Activated T-helper 2 cell treated with anti-CD3 and anti-CD28 coated beads, Interferon-gamma antibody, Interleukin-2, Interleukin-4, amounts not matched to agents 10 μg/mL and 5 μg/mL and 100 μg/mL, durations not matched to agents 14 hours and 24 hours and 36 hours (primary cell): Measurements from ENCODE around the gene GADL1. TPM values are rescaled to one million over a fixed set of nuclear protein-coding genes. Genes with fewer than 3 reads are reported as not detected.

Source experiments
- DNase-seq: peaks from one replicate; pipeline ENCODE4 v3.0.0; 2021; ENCODE audit warnings: low spot score
- H3K27ac Mint-ChIP-seq: one replicate; pipeline ENCODE4 v1.8.0; 2021; ENCODE audit warnings: mixed read lengths
- H3K27me3 Mint-ChIP-seq: one replicate; pipeline ENCODE4 v1.8.0; 2021; ENCODE audit warnings: low read depth, mixed read lengths
- H3K36me3 Mint-ChIP-seq: one replicate; pipeline ENCODE4 v1.8.0; 2021; ENCODE audit warnings: low read depth, mixed read lengths
- H3K4me1 Mint-ChIP-seq: one replicate; pipeline ENCODE4 v1.8.0; 2021; ENCODE audit warnings: low read depth, mixed read lengths
- H3K4me3 Mint-ChIP-seq: one replicate; pipeline ENCODE4 v1.8.0; 2021; ENCODE audit warnings: low read depth, mild to moderate bottlenecking, moderate library complexity, mixed read lengths
- H3K9me3 Mint-ChIP-seq: one replicate; pipeline ENCODE4 v1.8.0; 2021; ENCODE audit warnings: mixed read lengths
- intact Hi-C: fragments of 100-400 bp; cut with micrococcal nuclease; formaldehyde crosslinking; loops from one replicate; pipeline ENCODE4 v1.15.1; 2023
- total RNA-seq: library from RNA; stranded (reverse); gene quantifications from 2 replicates; pipeline ENCODE4 v1.2.3, GENCODE V29; 2022

Gene GADL1
- total RNA-seq, 1 donor from 2014 or later = not detected

DNA sequence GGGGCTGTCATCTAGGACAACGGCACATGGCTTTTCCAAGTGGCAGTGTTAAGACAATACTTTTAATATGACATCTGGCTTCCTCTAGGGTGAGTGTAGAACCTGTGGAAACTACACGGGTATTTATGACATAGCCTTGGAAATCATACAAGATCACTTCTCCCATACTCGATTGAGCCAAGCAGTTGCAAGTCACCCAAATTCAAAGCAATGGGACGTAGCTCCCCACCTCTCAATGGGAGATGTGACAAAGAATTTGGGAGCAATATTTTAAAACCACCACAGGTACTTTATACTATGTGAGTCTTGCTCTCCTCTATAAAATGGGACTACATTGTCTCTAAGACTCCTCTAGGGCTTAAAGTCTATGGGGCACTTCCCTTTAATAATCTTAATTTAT is 194.5 kb downstream of the GADL1 start:
- intact Hi-C loops = no loop called here
- Mint-ChIP-seq H3K4me1 (peaks cover 6% of the 10 kb centered on the region), H3K4me3 (no peak overlapping the region), H3K27ac (no peak overlapping the region), H3K27me3 (no peaks in the 10 kb centered on the region), H3K36me3 (peaks cover 59% of the 10 kb centered on the region), H3K9me3 (peaks cover 3% of the 10 kb centered on the region)
- no peak for DNase-seq

DNA sequence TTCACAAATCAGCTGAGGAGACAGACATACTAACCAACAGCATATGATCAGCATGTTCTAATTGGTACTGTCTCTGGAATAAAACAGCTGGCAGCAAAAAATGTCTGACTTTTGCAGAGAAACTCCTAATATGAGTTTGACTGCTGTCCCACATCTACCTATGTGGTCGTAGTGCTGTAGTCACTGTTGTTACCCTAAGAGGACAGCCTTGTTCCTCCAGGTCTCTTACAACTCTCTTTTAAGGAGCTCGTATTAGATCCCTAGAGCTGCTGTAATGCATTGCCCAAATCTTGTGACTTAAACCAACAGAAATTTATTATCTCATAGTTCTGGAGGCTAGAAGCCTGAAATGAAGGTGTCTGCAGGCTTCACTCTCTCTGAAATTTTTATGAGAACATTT is 195.9 kb downstream of the GADL1 start:
- peaks cover 9% of the 10 kb centered on the region for H3K4me1 Mint-ChIP-seq
- H3K27ac Mint-ChIP-seq = no peak overlapping the region
- no peak for DNase-seq
- H3K27me3 Mint-ChIP-seq = no peaks in the 10 kb centered on the region
- H3K36me3 Mint-ChIP-seq = peaks cover 64% of the 10 kb centered on the region
- peaks cover 3% of the 10 kb centered on the region for H3K9me3 Mint-ChIP-seq
- H3K4me3 Mint-ChIP-seq = no peak overlapping the region
- intact Hi-C loops = no loop called here

DNA sequence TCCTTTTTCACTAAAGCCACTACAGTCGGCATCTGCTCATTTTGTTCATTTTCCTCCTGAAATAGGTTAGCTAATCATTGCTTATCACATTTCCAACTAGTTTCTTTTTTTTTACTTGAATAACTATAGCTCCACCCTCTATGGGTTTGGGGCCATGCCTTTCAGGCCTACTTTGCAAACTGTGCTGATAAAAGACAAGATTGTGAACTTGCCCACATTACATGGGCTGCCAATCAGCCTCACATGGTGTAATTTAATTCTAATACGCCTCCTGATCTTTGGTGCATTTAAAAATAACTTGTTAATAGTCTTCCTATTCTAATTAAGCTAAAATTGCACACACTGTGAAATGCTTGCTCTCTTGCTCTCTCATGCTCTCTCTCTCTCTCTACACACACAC is 197.6 kb downstream of the GADL1 start:
- Mint-ChIP-seq H3K36me3 (peaks cover 67% of the 10 kb centered on the region), H3K27me3 (no peaks in the 10 kb centered on the region), H3K9me3 (no peaks in the 10 kb centered on the region), H3K4me3 (no peak overlapping the region), H3K4me1 (peaks cover 17% of the 10 kb centered on the region), H3K27ac (no peak overlapping the region)
- intact Hi-C loops = no loop called here
- DNase-seq = no peak

DNA sequence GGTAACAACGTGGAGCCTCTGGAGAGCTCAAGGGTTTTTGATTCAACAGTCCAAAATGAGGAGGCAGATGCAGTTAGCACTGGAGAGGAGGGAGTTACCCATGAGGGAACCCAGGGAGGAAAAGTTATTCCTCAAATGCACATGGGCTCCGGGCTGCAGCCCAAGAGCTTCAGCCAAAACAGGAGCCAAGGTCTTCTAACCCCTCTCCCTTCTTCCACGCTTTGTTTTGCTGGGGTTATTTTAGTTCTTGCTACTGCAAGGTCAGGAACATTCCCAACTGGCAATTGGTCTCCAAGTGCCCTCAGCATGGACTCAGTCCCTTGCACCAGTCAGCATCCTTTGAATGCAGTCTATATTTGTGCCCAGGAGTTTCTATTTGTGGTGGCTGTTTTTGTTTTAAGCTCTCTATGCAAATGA is 198.1 kb downstream of the GADL1 start:
- Mint-ChIP-seq H3K9me3 (no peaks in the 10 kb centered on the region), H3K27me3 (no peaks in the 10 kb centered on the region), H3K4me3 (no peak overlapping the region), H3K4me1 (peaks cover 17% of the 10 kb centered on the region), H3K36me3 (peaks cover 69% of the 10 kb centered on the region), H3K27ac (no peak overlapping the region)
- DNase-seq = no peak
- intact Hi-C loops = no loop called here

DNA sequence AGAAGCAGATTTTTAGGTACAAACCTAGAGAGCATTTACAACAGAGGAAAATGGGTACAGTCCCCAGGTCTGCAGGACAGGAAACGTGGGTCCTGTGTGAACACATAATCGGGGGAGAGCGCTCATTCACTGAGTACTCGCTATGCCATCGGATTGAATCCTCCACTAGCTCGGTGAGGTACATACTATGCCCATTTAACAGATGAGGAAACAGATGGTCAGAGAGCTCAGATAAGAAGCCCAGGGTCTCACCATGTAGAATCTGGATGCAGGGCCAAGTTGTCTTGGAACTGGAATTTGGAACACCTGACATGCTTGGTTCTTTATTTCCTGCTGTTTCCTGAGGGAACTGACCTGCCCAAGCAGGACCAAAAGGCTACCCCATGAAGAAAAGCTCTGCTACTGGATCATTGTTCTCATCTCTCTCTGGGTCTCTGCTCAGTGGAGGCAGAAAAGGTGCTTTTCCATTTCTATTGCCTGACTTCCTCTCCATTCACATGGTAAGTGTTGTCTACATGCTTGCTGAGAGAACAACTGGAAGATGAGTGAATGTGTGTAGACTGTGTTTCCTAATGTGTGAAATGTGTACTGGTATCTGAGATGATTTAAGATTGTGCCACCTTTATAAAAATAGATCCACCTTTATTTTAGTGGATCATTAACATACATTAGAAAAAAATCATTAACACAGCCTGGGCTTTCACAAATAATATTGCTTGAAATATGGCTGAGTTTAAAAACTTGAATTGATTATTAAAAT is 199.0 kb downstream of the GADL1 start:
- no peak overlapping the region for H3K27ac Mint-ChIP-seq
- H3K4me3 Mint-ChIP-seq = no peak overlapping the region
- no peaks in the 10 kb centered on the region for H3K9me3 Mint-ChIP-seq
- intact Hi-C loops = no loop called here
- DNase-seq = no peak
- peaks cover 73% of the 10 kb centered on the region for H3K36me3 Mint-ChIP-seq
- peaks cover 18% of the 10 kb centered on the region for H3K4me1 Mint-ChIP-seq
- no peaks in the 10 kb centered on the region for H3K27me3 Mint-ChIP-seq

DNA sequence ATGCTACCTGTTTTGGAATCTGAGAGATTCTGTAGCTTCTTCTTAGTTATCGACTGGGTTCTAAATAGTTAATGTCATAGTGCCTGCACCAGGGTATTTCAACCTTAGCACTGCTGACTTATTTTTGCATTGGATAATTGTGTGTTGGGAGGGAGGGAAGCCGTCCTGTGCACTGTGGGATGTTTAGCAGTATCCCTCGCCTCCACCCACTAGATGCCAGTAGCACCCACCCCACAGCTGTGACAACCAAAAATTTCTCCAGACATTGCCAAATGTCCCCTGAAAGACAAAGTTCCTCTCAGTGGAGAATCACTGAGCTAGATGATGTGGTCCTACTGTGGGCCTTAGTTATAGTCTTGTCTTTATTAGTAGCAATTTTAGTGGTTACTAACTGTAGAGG is 199.8 kb downstream of the GADL1 start:
- no peaks in the 10 kb centered on the region for H3K9me3 Mint-ChIP-seq
- peaks cover 24% of the 10 kb centered on the region for H3K4me1 Mint-ChIP-seq

DNA sequence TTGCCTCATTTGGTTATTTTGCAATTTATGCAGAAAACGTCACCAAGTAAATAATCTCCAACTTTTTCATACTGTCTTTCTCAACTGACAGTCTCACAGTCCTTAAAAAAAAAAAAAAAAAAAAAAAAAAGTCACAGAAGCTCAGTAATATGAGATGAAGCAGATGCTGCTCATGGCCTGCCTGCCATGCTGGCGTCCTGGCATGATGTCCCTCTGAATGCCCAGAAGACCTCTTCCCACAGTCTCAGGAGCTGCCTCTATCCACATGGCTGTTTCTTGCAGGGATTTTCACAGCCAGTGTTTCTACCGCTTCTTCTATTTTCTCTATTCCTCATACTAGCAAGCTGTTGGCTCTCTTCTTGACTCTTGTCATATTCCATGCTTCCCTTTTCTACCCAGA is 200.3 kb downstream of the GADL1 start:
- Mint-ChIP-seq H3K36me3 (peaks cover 85% of the 10 kb centered on the region), H3K27ac (no peak overlapping the region), H3K4me3 (no peak overlapping the region), H3K4me1 (peaks cover 26% of the 10 kb centered on the region), H3K9me3 (no peaks in the 10 kb centered on the region), H3K27me3 (no peaks in the 10 kb centered on the region)
- intact Hi-C loops = loop anchor here (5.0 kb wide), 1 partner anchor 347 kb away; no protein-coding TSS in a partner anchor
- no peak for DNase-seq

More for the DNA sequence above, 199.8 kb downstream of the GADL1 start:
- Mint-ChIP-seq H3K4me3 (no peak overlapping the region), H3K27me3 (no peaks in the 10 kb centered on the region), H3K27ac (no peak overlapping the region), H3K36me3 (peaks cover 81% of the 10 kb centered on the region)
- intact Hi-C loops = loop anchor here (5.0 kb wide), 1 partner anchor 347 kb away; no protein-coding TSS in a partner anchor
- DNase-seq = no peak

DNA sequence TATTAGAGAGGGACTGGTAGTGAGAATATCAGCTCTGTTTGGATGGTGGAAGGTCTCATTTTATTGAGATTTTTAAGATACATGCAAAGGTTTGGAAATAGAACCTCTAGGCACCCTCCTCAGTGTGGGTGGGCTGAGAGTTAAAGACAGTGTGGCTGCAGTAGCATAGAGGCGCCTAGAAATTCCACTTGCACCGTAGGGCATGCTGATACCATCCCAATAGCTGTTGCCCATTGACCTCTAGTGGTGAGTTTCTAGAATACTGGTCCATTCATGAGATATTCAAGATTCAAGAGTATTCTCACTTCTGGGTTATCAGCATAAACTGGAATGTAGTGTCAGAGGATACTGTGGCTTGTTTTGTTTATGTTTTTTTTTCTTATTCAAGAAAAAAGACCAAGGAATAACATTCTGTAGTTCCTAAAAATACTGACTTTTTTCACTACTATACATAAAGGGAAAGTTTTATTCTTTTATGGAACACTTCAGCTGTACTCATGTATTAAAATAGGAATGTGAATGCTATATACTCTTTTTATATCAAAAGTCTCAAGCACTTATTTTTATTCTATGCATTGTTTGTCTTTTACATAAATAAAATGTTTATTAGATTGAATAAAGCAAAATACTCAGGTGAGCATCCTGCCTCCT is 200.9 kb downstream of the GADL1 start:
- Mint-ChIP-seq H3K27ac (no peak overlapping the region), H3K4me1 (peaks cover 31% of the 10 kb centered on the region), H3K4me3 (no peak overlapping the region), H3K9me3 (no peaks in the 10 kb centered on the region), H3K27me3 (no peaks in the 10 kb centered on the region), H3K36me3 (peaks cover 86% of the 10 kb centered on the region)
- intact Hi-C loops = loop anchor here (1.0 to 5.0 kb wide), 5 partner anchors 62 to 651 kb away; no protein-coding TSS in a partner anchor
- DNase-seq = no peak

DNA sequence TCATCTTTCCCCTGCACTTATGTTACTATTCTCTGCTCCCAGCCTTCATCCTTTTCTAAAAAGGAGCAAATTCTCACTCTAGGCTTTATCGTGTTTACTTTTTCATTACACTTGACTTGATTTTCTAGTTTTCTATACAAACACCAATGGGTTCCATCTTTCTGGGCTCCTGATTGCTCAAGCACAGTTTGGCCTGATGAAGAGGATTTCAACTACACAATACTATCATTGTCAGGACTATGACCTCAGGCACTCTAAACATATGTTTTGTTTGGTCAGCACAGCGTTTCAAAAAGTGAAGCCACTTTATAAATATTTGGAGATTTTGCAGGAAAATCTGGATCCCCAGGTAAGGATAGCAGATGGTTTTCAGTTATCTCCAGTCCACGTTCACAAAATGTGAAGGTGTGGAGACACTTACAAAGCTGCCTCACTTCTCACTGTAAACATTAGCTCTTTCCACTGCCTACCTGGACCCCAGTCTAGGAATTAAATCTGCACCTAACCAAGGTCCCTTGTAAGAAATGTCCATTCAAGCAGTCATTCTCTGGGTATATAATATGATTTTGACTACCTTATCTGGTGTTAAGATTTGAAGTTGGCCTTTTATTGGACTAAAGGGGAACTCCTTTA is 201.8 kb downstream of the GADL1 start:
- Mint-ChIP-seq H3K27me3 (no peaks in the 10 kb centered on the region), H3K9me3 (no peaks in the 10 kb centered on the region), H3K36me3 (peaks cover 87% of the 10 kb centered on the region), H3K4me3 (no peak overlapping the region), H3K4me1 (peaks cover 39% of the 10 kb centered on the region), H3K27ac (no peak overlapping the region)
- DNase-seq = no peak
- intact Hi-C loops = loop anchor here (1.0 to 5.0 kb wide), 5 partner anchors 61 to 650 kb away; no protein-coding TSS in a partner anchor

DNA sequence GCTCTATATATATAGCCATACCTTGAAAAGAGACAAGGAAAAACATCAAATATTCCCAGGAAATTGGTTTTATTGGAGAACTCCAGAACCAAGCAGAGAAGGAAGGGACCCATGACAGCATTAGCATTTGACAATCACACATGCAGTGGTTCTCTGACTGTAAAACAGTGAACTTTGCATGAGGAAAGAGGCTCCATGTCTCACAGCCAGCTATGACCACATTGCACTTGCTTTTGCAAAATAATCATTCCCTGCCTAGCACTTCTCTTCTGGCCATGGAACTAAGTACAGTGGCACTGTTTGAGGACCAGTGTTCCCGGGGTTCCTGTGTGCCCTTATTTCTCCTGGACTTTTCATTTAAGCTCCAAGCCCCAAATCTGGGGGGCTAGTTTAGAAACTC is 202.5 kb downstream of the GADL1 start:
- Mint-ChIP-seq H3K9me3 (no peaks in the 10 kb centered on the region), H3K4me1 (peaks cover 41% of the 10 kb centered on the region), H3K27me3 (no peaks in the 10 kb centered on the region), H3K27ac (no peak overlapping the region), H3K36me3 (peaks cover 87% of the 10 kb centered on the region), H3K4me3 (no peak overlapping the region)
- intact Hi-C loops = loop anchor here (2.0 to 5.0 kb wide), 2 partner anchors 345 to 493 kb away; no protein-coding TSS in a partner anchor
- DNase-seq = no peak

DNA sequence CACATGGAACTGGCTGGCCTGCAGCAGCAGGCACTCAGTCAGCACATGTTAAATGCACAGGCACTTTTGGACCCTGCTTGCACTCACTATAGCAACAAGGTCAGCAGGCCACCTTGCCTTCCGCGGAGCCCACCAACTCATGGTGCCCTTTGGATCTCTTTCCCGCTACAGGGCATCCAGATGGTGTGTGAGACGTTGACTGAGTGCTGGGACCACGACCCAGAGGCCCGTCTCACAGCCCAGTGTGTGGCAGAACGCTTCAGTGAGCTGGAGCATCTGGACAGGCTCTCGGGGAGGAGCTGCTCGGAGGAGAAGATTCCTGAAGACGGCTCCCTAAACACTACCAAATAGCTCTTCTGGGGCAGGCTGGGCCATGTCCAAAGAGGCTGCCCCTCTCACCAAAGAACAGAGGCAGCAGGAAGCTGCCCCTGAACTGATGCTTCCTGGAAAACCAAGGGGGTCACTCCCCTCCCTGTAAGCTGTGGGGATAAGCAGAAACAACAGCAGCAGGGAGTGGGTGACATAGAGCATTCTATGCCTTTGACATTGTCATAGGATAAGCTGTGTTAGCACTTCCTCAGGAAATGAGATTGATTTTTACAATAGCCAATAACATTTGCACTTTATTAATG is 203.1 kb downstream of the GADL1 start:
- intact Hi-C loops = loop anchor here (5.0 kb wide), 1 partner anchor 344 kb away; no protein-coding TSS in a partner anchor
- no peaks in the 10 kb centered on the region for H3K27me3 Mint-ChIP-seq
- no peak for DNase-seq
- peaks cover 86% of the 10 kb centered on the region for H3K36me3 Mint-ChIP-seq
- no peaks in the 10 kb centered on the region for H3K9me3 Mint-ChIP-seq
- H3K4me3 Mint-ChIP-seq = no peak overlapping the region
- no peak overlapping the region for H3K27ac Mint-ChIP-seq
- peaks cover 45% of the 10 kb centered on the region for H3K4me1 Mint-ChIP-seq

DNA sequence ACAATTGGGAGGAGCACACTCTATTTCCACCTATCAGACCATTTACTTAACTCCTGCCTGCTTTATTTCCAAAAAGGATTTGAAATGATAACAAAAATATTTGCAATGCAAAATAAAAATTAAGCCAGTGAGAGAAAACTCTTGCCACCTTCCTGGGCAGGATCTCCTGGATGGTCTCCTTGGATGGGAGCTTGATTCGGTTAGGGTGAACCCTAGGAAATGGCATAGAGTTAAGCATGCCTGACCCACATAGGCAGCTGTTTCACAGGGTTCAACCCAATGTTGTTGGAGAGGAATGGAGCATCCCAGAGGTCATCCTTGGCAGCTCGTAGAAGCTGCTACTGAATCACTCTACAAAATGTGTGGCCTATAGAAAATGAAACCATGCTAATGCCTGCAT is 204.3 kb downstream of the GADL1 start:
- Mint-ChIP-seq H3K36me3 (peaks cover 87% of the 10 kb centered on the region), H3K4me1 (peaks cover 50% of the 10 kb centered on the region), H3K4me3 (no peak overlapping the region), H3K27ac (no peak overlapping the region), H3K9me3 (no peaks in the 10 kb centered on the region), H3K27me3 (no peaks in the 10 kb centered on the region)
- no peak for DNase-seq
- intact Hi-C loops = loop anchor here (5.0 kb wide), 1 partner anchor 343 kb away; no protein-coding TSS in a partner anchor
